GM18505 (cell line): Measurements from ENCODE around the gene RHOBTB1.
"Not testable (repeated sequence)": the region's sequence is repeated elsewhere in the genome, so short reads cannot be mapped to it uniquely, and the experiment has no call there.

Experiments used
- ATAC-seq: cut with Tn5 transposase; IDR thresholded peaks from one replicate; pipeline ENCODE4 v1.9.1; 2021; ENCODE audit not compliant: unreplicated experiment
- POLR2A ChIP-seq: IDR thresholded peaks from 4 replicates; pipeline ENCODE4 v1.6.1; 2011; ENCODE audit warnings: borderline replicate concordance; ENCODE audit not compliant: insufficient read depth, insufficient read length; ENCODE audit errors: extremely low read depth

The RHOBTB1 gene

GRCh38 chr10:60845038-60845437, 98.9 kb downstream of the RHOBTB1 start:
- TF ChIP-seq POLR2A, result no peak
- ATAC-seq, result no peak

GRCh38 chr10:60842694-60843093, 101.3 kb downstream of the RHOBTB1 start:
- no peak for TF ChIP-seq POLR2A

GRCh38 chr10:60841227-60841626, 102.8 kb downstream of the RHOBTB1 start:
- not testable (repeated sequence) for ATAC-seq

More at GRCh38 chr10:60842694-60843093, 101.3 kb downstream of the RHOBTB1 start:
- no peak for ATAC-seq

- ATAC-seq, result no peak
- TF ChIP-seq POLR2A, result no peak
Observed at GRCh38 chr10:60835049-60835448, 108.9 kb downstream of the RHOBTB1 start.

- TF ChIP-seq POLR2A, result no peak
- no peak for ATAC-seq
Observed at GRCh38 chr10:60834401-60834800, 109.6 kb downstream of the RHOBTB1 start.

GRCh38 chr10:60832136-60832535, 111.8 kb downstream of the RHOBTB1 start:
- not testable (repeated sequence) for ATAC-seq

- no peak for TF ChIP-seq POLR2A
- no peak for ATAC-seq
Observed at GRCh38 chr10:60828489-60828852, 115.5 kb downstream of the RHOBTB1 start.

GRCh38 chr10:60827791-60828488, 116.0 kb downstream of the RHOBTB1 start:
- ATAC-seq, result no peak

GRCh38 chr10:60825520-60825919, 118.5 kb downstream of the RHOBTB1 start:
- TF ChIP-seq POLR2A, result no peak
- ATAC-seq, result no peak

More at GRCh38 chr10:60827791-60828488, 116.0 kb downstream of the RHOBTB1 start:
- TF ChIP-seq POLR2A, result no peak

GRCh38 chr10:60823324-60823723, 120.7 kb downstream of the RHOBTB1 start:
- no peak for ATAC-seq
- TF ChIP-seq POLR2A, result no peak

GRCh38 chr10:60822809-60823208, 121.2 kb downstream of the RHOBTB1 start:
- ATAC-seq, result no peak
- no peak for TF ChIP-seq POLR2A

GRCh38 chr10:60821656-60822055, 122.3 kb downstream of the RHOBTB1 start:
- TF ChIP-seq POLR2A, result no peak
- ATAC-seq, result no peak

- no peak for TF ChIP-seq POLR2A
- no peak for ATAC-seq
Observed at GRCh38 chr10:60820093-60820754, 123.8 kb downstream of the RHOBTB1 start.
